Right kidney (tissue), 1 donor: Measurements from ENCODE around the gene ALKBH7.
"Not testable (repeated sequence)": the region's sequence is repeated elsewhere in the genome, so short reads cannot be mapped to it uniquely, and the experiment has no call there.

Experiments
- DNase-seq: peaks from one replicate; pipeline ENCODE4 v3.0.0-alpha.2; 2016

Gene ALKBH7

DNA sequence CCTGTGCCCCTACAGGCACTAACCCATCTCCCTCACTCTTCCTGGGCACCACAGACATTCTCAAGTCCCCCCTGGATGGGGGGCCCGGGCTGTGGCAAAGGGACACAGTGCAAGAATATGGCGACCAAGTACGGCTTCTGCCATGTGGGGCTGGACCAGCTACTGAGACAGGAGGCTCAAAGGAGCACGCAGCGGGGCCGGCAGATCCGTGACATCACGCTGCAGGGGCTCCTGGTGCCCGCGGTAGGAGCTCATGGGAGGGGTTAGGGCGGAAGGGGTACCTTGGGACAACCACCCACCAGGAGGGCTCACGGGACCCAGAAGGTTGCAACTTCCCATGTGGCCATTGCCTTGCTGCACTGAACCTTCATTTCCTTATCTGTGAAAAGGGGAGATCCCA is 23.7 kb downstream of the ALKBH7 start:
- no peak for DNase-seq

DNA sequence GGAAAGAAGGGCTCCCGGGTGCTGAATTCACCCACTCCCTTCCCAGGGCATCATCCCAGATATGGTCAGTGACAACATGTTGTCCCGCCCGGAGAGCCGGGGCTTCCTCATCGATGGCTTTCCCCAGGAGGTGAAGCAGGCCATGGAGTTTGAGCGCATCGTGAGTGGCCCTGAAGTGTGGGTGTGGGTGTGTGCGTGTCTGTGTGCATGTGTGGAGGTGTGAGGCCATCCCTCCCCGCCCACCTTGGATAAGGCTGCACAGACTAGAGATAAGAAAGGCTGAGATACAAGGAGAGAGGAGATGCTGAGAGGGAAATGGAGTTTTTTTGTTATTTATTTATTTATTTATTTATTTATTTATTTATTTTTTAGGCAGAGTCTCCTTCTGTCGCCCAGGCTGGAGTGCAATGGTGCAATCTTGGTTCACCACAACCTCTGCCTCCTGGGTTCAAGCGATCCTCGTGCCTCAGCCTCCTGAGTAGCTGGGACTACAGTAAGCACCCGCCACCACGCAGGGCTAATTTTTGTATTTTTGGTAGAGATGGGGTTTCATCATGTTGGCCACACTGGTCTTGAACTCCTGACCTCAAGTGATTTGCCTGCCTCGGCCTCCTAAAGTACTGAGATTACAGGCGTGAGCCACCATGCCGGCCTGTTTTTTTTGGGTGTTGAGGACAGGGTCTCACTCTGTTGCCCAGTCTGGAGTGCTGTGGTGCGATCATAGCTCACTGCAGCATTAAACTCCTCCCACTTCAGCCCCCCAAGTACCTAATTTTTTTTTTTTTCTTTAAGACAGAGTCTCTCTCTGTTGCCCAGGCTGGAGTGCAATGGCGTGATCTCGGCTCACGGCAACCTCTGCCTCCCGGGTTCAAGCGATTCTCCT is 27.7 kb downstream of the ALKBH7 start:
- not testable (repeated sequence) for DNase-seq

DNA sequence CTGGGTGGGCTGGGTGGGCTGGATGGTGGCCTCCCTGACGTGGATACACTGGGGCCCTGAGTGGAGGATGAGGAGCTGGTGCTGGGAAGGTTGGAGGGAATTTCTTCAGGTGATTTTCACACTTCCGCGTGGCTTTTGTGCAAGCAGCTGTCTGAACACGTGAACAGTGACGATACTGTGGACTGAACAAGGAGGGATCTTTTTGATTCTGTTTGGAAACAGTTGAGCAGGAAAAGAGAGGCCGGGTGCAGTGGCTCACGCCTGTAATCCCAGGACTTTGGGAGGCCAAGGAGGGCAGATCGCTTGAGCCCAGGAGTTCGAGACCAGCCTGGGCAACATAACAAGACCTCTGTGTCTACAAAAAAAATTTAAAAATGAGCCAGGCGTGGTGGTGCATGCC is 29.5 kb downstream of the ALKBH7 start:
- DNase-seq = no peak

DNA sequence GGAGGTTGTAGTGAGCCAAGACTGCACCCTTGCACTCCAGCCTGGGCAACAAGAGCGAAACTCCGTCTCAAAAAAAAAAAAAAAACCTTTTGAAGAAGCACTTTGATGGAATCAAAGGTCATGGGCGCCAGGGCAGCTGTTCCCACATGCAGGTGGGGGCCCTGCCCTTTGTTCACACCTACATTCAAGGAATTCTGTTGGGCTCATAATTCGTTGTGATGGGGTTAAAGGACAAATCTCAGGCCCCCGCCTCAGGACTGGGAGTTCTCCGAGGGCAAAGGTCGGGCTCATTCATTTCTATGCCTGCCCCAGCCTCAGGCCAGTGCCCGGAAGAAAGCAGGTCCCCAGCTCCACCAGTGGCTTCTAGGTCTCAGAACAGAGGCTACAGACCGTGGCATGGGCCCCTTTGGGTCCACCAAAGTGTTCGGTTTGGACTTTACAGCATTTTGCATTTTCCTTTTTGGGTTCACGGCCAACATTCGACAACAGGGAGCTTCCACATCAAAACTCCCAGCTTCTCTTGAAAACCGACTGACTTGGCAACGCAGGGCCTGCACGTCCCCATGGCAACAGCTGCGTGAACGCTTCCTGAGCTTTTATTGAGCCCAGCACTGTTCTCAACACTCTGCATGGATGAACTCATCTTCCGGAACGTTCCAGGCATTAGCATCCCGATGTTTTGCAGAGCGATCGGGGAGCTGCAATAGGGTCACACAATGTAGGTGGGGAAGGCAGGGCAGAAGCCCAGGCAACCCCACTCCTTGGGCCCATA is 30.4 kb downstream of the ALKBH7 start:
- peak; percentile 51 for DNase-seq

DNA sequence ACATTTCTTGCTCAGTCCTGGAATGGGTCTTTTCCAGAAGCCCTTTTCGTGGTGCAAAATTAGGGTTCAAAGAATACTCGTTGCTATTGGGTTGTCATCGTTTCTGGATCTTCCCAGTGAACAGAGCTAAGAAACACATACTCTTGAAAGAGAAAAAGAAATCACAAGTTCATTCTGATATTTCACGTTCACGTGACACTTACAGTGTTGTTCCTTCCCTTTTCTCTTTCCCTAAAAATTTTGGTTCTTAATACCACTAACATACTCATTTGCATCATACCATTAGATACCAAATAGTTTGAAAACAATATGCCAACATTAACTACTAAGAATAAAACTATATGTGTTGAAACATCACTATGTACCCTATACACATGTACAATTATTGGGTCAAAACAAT is 33.8 kb downstream of the ALKBH7 start:
- DNase-seq = no peak

DNA sequence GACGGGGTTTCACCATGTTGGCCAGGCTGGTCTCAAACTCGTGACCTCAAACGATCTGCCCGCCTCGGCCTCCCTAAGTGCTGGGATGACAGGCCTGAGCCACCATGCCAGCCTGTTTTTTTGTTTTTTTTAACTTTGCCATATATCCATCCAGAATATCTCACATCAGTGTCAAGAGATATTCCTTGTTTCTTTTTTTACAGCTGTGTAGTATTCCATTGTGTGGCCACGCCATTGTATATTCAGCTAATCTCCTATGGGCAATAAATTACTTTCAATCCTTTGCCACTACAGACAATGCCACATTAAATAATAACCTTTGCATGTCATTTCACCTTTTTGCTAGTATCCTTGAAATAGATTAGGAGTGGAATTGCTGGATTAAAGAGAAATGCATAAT is 36.8 kb downstream of the ALKBH7 start:
- DNase-seq = no peak

DNA sequence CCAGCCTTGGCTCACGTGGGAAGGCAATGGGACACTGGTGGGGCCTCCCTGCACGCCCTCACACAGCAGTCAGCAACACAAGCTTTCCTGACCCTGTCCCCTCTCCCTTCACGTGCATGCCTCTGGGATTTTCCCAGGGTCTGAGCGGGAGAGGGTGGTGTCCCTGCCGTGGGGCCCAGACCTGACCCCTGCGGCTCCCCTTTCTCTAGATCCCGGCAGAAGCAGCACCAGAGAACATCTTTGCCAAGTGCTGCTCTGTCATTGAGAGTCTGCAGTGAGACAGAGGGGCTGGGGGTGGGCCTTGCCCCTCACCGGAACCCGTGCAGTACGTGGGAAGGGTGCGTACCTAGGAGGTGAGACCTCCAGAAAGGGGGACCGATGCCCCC is 39.5 kb downstream of the ALKBH7 start:
- DNase-seq = no peak

DNA sequence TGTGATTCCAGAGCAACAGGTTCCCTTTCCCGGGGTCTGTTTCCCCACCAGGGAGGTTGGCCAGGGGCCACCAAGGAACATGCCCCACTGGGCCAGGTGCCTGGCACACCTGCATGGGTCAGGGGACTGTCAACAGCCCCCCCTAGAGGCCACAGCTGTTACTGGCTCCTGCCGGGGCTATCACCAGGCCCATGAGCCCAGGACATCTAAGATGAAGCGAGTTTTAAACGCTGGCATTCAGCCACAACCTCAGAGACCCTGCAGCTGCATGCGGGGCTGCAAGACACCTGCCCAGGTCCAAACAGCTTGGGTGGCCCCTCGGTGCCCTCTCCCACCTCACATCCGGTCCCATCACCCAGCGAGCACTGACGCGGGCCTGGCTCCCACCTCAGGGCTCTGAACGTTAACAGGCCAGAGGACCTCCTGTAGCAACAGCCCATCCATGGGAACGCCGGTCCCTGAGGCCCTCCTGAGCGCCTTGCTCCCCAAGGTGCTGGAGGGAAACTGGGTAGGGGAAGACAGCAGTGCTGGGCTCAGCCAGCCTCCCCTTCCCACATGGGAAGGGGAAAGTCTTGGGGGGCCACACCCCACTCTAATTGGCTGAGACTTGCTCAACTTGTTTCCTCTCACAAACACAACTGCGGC is 40.0 kb downstream of the ALKBH7 start:
- DNase-seq = peak; percentile 47

DNA sequence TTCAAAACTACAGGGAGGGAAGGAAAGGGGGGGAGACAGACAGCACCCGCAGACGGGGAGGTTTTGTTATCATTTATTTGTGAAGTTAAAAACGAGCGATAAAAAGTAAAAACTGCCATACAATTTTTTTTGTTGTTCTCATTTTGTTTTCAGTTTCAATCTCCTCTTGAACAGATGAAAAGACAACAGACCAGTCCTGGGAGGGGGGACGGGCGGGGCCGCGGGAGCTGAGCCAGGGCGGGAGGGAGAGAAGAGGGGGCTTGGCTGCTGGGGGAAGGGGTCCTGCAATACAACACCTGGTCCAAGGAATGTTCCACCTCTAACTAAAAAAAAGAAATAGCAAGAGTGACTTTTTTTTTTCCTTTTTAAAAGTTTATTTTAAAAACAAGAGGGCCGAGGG is 40.7 kb downstream of the ALKBH7 start:
- no peak for DNase-seq

DNA sequence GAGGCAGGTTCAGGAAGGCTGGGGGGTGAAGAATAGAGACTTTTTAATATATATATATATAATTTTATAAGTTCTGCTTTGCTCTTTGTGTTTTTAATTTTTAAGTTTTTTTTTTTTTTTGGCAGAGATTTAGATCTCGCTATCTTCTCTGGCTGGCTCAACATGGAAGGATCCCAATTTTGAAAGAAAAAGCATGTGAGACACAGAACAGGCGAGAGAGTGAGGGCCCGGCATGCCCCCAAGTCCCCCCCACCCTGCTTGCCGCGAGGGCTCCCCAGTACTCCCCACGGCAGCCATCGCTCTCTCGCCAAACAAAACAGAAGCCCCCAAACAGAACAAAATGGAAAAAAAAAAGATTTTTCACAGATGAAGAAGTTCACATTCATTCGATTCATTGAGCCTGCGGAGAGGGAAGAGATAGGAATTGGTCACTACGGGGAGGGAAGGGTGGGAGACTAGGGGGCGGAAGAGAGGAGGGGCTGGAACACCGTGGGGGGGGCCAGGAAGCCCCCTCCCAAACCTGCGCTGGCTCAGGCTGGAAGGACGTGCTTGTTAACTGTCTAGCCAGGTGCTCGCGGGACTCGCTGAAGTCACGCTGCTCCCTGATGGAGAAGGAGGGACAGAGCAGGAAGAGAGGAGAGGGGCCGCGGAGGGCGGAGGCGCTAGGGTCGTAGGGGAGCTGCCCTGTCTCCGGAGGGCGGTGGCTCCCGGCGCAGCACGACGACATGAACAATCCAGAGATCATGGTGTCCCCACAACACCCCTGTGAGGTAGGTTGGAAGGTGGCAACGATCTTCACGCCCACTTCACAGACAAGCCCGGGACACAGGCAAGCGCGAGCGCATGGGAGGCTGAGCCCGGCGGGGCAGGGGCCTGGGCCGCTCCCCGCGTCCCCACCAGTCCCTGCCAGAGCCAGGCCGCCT is 41.4 kb downstream of the ALKBH7 start:
- peak; percentile 23 for DNase-seq

DNA sequence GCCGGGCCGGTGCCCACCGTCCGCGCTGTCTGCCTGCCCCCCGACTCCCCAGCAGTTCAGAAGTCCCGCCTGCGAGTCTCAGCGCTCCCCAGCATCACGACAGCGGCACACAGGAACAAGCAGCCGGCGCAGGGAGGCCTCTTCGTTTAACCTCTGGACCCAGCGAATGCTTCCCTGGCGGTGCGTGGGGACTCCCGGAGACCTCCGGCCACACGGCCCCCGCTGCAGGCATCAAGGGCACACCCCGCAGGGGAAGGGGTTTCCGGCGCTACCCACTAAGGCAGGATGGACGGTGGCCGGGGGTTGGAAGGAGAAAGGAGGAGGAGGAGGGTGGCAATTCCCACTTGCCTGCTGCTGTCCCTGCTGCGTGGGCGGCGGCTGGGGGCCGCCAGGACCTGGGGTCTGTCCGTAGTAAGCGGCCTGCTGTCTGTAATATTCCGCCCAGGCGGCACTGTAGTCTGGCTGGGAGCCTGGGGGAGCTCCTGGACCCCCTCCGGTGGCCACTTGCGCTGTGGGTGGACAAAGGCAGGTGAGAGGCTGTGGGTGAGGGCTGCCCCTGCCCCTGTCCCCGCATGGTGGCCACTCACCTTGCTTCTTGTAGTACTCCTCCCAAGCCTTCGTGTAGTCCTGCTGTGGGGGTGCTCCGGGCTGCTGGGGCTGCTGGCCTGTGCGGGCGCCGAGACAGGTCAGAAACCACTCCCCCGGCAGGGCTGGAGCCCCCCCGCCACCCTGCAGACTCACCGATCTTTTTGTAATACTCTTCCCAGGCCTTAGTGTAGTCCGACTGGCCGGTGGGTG is 42.4 kb downstream of the ALKBH7 start:
- DNase-seq = no peak

DNA sequence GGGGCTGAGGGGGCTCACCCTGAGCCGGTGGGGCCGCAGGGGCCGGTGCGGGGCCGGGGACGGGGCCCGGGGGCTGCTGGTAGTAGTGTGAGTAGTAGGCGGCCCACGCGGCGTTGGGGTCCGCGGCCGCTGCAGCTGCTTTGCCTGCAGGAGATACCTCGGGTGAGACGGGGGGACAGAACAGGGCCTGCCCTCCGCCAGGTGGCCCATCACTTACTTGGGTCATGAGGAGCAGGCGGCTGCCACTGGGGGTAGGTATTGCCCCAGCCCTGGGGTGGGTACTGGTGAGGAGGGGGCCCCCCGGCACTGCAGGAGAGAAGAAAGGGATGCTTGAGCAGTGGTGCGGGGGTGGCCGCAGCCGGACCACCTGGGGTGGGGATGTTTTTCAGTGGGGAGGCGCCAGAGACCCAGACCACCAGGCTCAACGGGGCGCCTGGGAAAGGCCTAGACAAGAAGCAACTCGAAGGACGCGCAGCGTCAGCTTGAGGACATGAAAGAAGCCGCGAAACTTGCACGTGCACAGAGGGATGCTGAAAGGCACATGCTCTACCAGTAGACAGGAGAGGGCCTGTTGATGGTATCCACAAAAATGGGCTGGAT is 43.1 kb downstream of the ALKBH7 start:
- no peak for DNase-seq

DNA sequence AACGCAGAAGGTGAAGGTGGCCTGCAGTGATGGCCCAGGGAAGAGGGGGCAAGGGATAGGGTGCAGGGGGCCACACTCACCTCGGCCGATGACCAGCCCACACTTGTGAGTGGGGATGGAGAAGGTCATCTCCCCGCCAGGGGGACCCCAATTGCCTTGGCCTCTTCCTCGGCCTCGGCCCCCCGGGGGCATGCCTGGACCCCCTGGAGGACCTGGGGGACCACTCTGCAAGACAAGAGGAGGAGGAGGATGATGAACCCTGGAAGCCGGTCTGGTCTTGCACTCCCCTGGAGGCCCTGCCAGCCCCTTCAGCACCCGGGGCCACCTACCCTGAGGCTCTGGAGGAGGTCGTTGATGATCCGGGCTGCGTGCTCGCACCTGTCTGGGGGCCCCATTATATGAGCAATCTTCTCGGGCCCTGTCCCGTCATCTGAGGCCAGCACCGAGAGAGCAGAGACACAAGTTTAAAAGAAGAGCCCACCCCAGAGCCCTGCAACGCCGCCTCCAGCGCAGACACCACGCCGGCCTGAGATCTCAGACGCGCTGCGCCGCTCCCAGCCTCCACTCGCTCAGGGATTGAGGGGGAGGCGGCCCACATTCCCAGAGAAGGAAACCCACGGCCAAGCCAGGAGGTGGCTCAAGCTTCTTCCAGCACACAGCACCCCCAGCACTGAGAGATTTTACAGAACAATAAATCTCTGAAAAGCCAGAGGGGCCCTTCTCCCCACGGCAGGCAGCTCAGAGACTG is 44.2 kb downstream of the ALKBH7 start:
- no peak for DNase-seq

DNA sequence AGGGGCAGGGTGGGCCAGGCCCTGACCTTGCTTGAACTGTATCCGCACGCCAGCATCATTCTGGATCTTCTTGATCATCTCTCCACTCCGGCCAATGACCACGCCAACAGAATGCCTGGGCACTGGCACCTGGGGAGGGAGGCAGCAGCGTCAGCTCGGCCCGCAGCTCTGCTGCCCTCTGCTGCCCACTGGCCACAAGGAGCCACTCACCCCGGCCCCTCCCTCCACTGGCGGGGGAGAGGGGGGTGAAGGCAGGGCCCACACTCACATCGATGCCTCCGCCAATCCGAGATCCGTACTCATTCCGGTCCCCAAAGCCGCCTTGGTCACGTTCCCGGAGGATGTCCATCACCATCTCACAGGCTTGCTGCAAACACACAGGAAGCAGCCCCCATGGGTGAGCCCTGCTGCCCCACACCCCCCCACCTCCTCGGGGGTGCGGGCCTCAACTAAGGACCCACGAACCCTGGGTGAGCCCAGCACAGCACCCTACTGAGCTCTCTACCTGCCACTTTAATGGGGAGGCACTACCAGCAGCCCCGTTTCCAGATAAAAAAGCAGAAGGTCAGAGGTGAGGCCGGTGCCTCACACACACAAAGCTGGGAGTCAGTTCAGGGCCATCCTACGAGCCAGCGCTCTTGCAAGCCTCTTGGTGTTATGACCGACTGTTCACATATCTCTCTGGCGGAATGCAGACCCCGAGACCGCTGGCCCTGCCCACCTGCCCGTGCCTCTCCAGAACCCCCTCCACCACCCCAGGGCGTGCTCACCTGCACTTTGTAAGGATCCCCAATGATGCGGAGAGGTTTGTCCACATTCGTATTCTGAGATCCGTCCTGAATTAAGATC is 45.3 kb downstream of the ALKBH7 start:
- no peak for DNase-seq

DNA sequence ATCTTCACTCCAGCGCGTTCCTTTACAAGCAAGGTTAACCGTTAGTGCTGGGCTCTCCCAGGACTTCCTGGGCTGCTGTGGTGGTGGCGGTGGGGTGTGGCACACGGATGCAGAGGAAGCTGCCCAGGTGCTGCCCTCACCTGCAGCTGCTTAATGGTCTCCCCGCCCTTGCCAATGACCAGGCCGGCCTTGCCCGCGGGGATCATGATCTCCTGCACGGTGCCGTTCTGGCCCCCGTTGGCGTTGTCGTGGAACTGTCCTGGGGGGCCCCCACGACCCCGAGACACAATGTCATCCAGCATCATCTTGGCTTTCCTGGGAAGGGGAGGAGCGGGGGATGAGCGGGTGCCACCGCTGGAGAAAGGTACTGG is 46.0 kb downstream of the ALKBH7 start:
- no peak for DNase-seq

DNA sequence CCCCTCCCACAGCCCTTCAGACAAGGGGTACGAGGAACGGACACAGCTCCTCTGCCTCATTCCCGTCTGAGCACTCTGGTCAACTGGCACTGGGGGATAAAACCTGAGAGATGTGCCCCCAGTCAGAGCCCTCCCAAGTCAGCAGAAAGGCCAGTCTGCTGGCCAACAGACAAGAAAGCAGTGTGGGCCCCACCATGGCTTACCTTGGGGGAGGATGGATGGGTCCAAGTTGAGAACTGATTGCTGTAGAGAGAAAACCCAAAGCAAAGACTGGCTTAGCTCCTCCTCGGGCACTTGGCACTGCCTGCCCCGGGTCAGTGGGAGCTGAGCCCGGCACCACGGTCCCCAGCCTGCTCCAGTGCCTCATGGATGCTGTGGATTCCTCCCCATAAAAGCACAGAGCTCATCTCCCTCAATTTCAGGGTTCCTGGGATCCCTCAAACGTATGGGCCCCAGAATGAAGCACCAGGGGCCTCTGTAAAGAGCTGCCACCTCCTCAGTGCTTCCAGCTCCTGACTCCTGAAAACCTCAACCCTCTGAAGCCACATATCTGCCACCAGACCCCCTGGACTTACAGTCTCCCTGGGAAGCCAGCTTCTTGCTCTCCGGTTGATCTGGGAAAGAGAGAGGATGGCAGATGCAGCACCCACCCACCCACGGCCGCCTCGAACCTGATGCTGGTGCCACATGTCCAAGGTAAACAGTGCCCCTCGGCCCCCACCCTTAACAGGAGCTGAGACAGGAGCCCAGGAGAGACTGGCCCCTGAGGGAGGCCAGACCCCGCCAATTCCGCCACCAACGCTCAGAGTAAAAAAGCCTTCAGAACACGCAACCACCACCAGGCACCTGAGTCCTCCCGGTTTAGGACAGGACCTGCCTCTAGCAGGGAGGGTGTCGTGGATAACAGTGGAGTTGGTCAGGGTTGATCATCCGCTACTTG is 48.8 kb downstream of the ALKBH7 start:
- no peak for DNase-seq

DNA sequence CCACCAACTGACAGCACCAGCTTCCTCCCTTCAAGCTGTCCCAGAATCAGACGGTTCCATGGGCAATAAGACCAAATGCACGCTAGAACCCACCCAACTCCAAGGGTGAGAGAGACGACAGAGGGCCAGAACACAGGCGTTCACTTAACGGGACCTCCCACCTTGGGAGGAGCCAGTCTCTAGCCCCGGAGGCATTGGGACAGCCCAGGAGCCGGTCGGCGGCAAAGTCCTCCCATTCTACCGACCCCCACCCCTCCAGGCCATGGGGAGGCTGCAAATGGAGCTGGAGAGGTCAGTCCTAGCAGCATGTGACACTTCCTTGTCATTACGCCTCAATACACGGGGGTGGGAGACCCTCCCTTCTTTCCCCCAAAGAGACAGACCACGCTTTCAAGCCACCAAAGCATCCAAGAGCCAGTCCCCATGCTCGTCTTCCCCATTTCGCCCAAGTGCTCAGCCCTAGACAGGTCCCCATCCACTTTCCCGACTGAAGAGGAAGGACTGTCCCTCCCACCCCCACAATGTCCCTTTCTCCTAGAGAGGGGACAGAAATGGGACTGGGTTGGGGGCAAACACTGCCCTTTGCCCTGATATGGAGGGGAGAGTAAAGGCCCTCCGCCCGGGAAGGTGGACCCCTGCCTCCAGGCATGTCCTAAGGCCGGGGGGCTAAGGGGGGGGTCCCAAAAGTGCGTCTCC is 51.1 kb downstream of the ALKBH7 start:
- DNase-seq = peak; percentile 52
